Ishikawa (cell line): ENCODE measurements around the gene FRMD5.

Source experiments
- EP300 ChIP-seq: IDR thresholded peaks from 2 replicates; pipeline ENCODE4 v1.6.1; 2012; ENCODE audit warnings: borderline replicate concordance
- NFIC ChIP-seq: IDR thresholded peaks from 2 replicates; pipeline ENCODE4 v1.6.1; 2012
- USF1 ChIP-seq: IDR thresholded peaks from 2 replicates; pipeline ENCODE4 v1.6.1; 2012

- TF ChIP-seq NFIC: no peak
- TF ChIP-seq USF1: no peak
- no peak for TF ChIP-seq EP300
These were observed 186.0 kb downstream of the FRMD5 start for GRCh38 chr15:44009038-44009437.
